ENCODE data around the gene MARCHF2. TPM values are rescaled to one million over a fixed set of nuclear protein-coding genes. Genes with fewer than 3 reads are reported as not detected.
A peak's percentile ranks its signal among the peaks of the same experiment; 100 is the strongest.

The MARCHF2 gene
- total and polyA plus RNA-seq, 4 donors, result 26.7 to 81.5 (median 47.8) TPM

DNA sequence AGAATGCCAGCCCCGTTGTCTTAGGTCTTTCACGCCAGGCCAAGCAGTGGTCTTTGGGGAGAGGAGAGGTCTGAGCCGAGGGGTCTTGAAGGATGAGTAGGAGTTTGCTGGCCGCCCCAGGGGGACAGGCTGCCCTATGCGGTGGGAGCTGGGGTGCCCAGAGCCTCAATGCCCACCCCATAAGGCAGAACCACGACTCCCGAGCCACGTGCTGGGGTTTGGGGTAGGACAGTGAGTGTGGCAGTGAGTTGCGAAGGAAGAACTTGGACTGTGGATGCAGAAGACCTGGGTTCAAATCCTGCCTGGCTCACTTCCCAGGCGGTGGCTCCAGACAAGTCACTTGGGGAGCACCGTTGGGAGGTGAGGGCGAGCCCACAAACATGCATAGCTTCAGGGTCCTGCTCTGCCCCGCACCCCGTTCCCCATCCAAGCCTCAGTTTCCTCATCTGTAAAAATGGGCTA is 17.5 kb upstream of the MARCHF2 start:
- Histone ChIP-seq H3K9ac (ENCODE audit: insufficient read depth in 1 of 2, low read length in 2 of 2) (no peak overlapping the region), H3K36me3 (ENCODE audit: control insufficient read depth in 4 of 4, insufficient read depth in 4 of 4, low read length in 4 of 4) (peaks cover 0 to 13% (median 9%) of the 10 kb centered on the region in 4 donors), H3K4me1 (ENCODE audit: control insufficient read depth in 5 of 5, insufficient read depth in 5 of 5, low read length in 5 of 5) (peaks cover 14 to 42% (median 16%) of the 10 kb centered on the region in 5 donors), H3K4me3 (no peak overlapping the region), H3K27me3 (ENCODE audit: control insufficient read depth in 3 of 3, insufficient read depth in 3 of 3, low read length in 2 of 3) (no peaks in the 10 kb centered on the region), H3K27ac (ENCODE audit: low read depth in 1 of 2, low read length in 1 of 2) (peak overlapping the region in 1 of 2 donors; percentile 2), H3K9me3 (ENCODE audit: control insufficient read depth in 4 of 4, insufficient read depth in 3 of 4, low read length in 3 of 4) (no peaks in the 10 kb centered on the region)
- WGBS, 2 donors, result 88 to 94% methylated on average over 14 of the region's 14 CpGs
- DNase-seq (no peak), ATAC-seq (ENCODE audit: insufficient read depth, low FRiP score) (no peak)
- no peak for TF ChIP-seq CTCF (IDR thresholded peaks at IDR 0.05; ENCODE audit: control extremely low read depth, extremely low read depth)

GRCh38 chr19:8396185-8396562 is 16.9 kb upstream of the MARCHF2 start:
- H3K4me3 ChIP-seq, result no peak overlapping the region
- no peak for TF ChIP-seq CTCF (IDR thresholded peaks at IDR 0.05; ENCODE audit: control extremely low read depth, extremely low read depth)
- H3K36me3 ChIP-seq (ENCODE audit: control insufficient read depth in 4 of 4, insufficient read depth in 4 of 4, low read length in 4 of 4), result peaks cover 0 to 14% (median 9%) of the 10 kb centered on the region in 4 donors
- peaks cover 10 to 41% (median 16%) of the 10 kb centered on the region in 5 donors for H3K4me1 ChIP-seq (ENCODE audit: control insufficient read depth in 5 of 5, insufficient read depth in 5 of 5, low read length in 5 of 5)
- H3K27ac ChIP-seq (ENCODE audit: low read depth in 1 of 2, low read length in 1 of 2), result peak overlapping the region in 1 of 2 donors; percentile 2
- no peak for ATAC-seq (ENCODE audit: insufficient read depth, low FRiP score)
- 89 to 93% methylated on average over 7 of the region's 7 CpGs for WGBS, 2 donors
- no peaks in the 10 kb centered on the region for H3K9me3 ChIP-seq (ENCODE audit: control insufficient read depth in 4 of 4, insufficient read depth in 3 of 4, low read length in 3 of 4)
- no peaks in the 10 kb centered on the region for H3K27me3 ChIP-seq (ENCODE audit: control insufficient read depth in 3 of 3, insufficient read depth in 3 of 3, low read length in 2 of 3)
- H3K9ac ChIP-seq (ENCODE audit: insufficient read depth in 1 of 2, low read length in 2 of 2), result no peak overlapping the region
- no peak for DNase-seq

DNA sequence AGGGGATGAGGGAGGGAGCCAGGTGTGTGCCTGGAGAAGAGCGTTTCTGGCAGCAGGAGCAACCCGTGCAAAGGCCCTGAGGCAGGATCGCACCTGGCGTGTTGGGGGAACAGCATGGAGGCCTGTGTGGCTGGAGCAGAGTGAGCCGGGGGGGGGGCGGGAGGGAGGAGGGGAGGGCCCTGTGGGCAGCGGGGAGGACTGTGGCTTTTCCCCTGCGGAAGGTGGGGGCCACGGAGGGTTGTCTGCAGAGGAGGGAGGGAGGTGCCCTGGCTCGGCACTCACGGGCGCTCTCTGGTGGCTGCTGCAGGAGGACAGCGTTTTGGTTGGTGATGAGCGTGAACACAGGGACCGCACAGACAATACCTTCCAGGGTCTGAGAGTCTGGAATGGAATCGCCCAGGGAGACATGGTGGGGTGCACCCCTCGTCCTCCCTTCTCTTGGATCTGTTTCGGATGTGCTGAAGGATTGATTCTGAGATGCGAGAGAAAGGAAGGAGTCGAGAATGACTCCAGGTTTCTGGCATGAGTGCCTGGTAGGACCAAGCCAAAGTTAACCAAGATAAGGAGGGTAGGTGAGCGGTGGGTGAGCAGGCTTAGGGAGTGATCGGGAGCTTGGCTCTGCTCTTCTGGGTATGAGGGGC is 16.4 kb upstream of the MARCHF2 start:
- H3K4me1 ChIP-seq (ENCODE audit: control insufficient read depth in 5 of 5, insufficient read depth in 5 of 5, low read length in 5 of 5), result peaks cover 8 to 35% (median 16%) of the 10 kb centered on the region in 5 donors
- DNase-seq (peak in 2 of 3 donors; percentile 36 to 51), ATAC-seq (ENCODE audit: insufficient read depth, low FRiP score) (no peak)
- H3K27me3 ChIP-seq (ENCODE audit: control insufficient read depth in 3 of 3, insufficient read depth in 3 of 3, low read length in 2 of 3), result no peaks in the 10 kb centered on the region
- peak overlapping the region in 1 of 2 donors; percentile 2 for H3K27ac ChIP-seq (ENCODE audit: low read depth in 1 of 2, low read length in 1 of 2)
- TF ChIP-seq CTCF (IDR thresholded peaks at IDR 0.05; ENCODE audit: control extremely low read depth, extremely low read depth), result peak; percentile 31
- peaks cover 0 to 14% (median 9%) of the 10 kb centered on the region in 4 donors for H3K36me3 ChIP-seq (ENCODE audit: control insufficient read depth in 4 of 4, insufficient read depth in 4 of 4, low read length in 4 of 4)
- WGBS, 2 donors, result 60 to 65% methylated on average over 20 to 22 of the region's 22 CpGs
- no peak overlapping the region for H3K4me3 ChIP-seq
- H3K9me3 ChIP-seq (ENCODE audit: control insufficient read depth in 4 of 4, insufficient read depth in 3 of 4, low read length in 3 of 4), result no peaks in the 10 kb centered on the region
- H3K9ac ChIP-seq (ENCODE audit: insufficient read depth in 1 of 2, low read length in 2 of 2), result no peak overlapping the region

All from lung (tissue), 12 donors.